Loucy (cell line): Measurements from ENCODE around the gene MAP1B.

Experiments
- H2AFZ ChIP-seq: fragments of 200-600 bp; sonication (generic); 2 replicates; pipeline ENCODE4 v1.6.0; 2016; ENCODE audit warnings: antibody characterized with exemption, mild to moderate bottlenecking, low read length, moderate library complexity
- H3F3A ChIP-seq: fragments of 200-600 bp; 2 replicates; pipeline ENCODE4 v1.6.0; 2016; ENCODE audit warnings: antibody characterized with exemption, low read depth, mild to moderate bottlenecking
- H3K27me3 ChIP-seq: fragments of 200-600 bp; sonication (generic); 2 replicates; pipeline ENCODE4 v1.6.1; 2014; ENCODE audit warnings: low read length, mild to moderate bottlenecking; ENCODE audit not compliant: insufficient read depth, poor library complexity, severe bottlenecking
- H3K36me3 ChIP-seq: fragments of 200-600 bp; sonication (generic); 2 replicates; pipeline ENCODE4 v1.6.1; 2016; ENCODE audit warnings: low read length; ENCODE audit not compliant: insufficient read depth
- H3K4me1 ChIP-seq: fragments of 200-600 bp; sonication (generic); 2 replicates; pipeline ENCODE4 v1.5.1; 2014; ENCODE audit warnings: low read length, mild to moderate bottlenecking; ENCODE audit not compliant: insufficient read depth, poor library complexity, severe bottlenecking
- H3K4me2 ChIP-seq: fragments of 200-600 bp; sonication (generic); 2 replicates; pipeline ENCODE4 v1.6.0; 2014; ENCODE audit warnings: antibody characterized with exemption, low read length, low read depth, mild to moderate bottlenecking; ENCODE audit not compliant: poor library complexity, severe bottlenecking
- H3K4me3 ChIP-seq: fragments of 200-600 bp; sonication (generic); 2 replicates; pipeline ENCODE4 v1.5.1; 2014; ENCODE audit warnings: low read length, mild to moderate bottlenecking, mixed read lengths; ENCODE audit not compliant: poor library complexity, severe bottlenecking
- H3K79me2 ChIP-seq: fragments of 200-600 bp; sonication (generic); 2 replicates; pipeline ENCODE4 v1.6.1; 2014; ENCODE audit warnings: low read length; ENCODE audit not compliant: insufficient read depth
- H3K9ac ChIP-seq: fragments of 200-600 bp; sonication (generic); 2 replicates; pipeline ENCODE4 v1.6.0; 2014; ENCODE audit warnings: mild to moderate bottlenecking, low read depth, low read length, moderate library complexity; ENCODE audit not compliant: poor library complexity, severe bottlenecking
- H3K9me2 ChIP-seq: fragments of 200-600 bp; sonication (generic); replicated peaks from 2 replicates; pipeline ENCODE4 v1.6.1; 2016; ENCODE audit warnings: low read depth, low read length, mixed read lengths
- H3K9me3 ChIP-seq: fragments of 200-600 bp; sonication (generic); 2 replicates; pipeline ENCODE4 v1.6.1; 2014; ENCODE audit warnings: mild to moderate bottlenecking, antibody characterized with exemption, low read length, low read depth; ENCODE audit not compliant: insufficient read depth
- H4K20me1 ChIP-seq: fragments of 200-600 bp; sonication (generic); 2 replicates; pipeline ENCODE4 v1.6.0; 2014; ENCODE audit warnings: antibody characterized with exemption, low read length, mild to moderate bottlenecking; ENCODE audit not compliant: insufficient read depth, poor library complexity, severe bottlenecking
- EZH2phosphoT487 ChIP-seq: fragments of 200-600 bp; IDR thresholded peaks from 2 replicates; pipeline ENCODE4 v1.6.1; 2018; ENCODE audit warnings: antibody characterized with exemption, mild to moderate bottlenecking, moderate library complexity, borderline replicate concordance
- TF ChIP-seq, protein P1 (sequence below): fragments of 200-600 bp; sonication (generic); conservative IDR thresholded peaks from 2 replicates; pipeline ENCODE4 v1.5.1; 2014; ENCODE audit warnings: mild to moderate bottlenecking, antibody characterized with exemption, low read length

Gene MAP1B

DNA sequence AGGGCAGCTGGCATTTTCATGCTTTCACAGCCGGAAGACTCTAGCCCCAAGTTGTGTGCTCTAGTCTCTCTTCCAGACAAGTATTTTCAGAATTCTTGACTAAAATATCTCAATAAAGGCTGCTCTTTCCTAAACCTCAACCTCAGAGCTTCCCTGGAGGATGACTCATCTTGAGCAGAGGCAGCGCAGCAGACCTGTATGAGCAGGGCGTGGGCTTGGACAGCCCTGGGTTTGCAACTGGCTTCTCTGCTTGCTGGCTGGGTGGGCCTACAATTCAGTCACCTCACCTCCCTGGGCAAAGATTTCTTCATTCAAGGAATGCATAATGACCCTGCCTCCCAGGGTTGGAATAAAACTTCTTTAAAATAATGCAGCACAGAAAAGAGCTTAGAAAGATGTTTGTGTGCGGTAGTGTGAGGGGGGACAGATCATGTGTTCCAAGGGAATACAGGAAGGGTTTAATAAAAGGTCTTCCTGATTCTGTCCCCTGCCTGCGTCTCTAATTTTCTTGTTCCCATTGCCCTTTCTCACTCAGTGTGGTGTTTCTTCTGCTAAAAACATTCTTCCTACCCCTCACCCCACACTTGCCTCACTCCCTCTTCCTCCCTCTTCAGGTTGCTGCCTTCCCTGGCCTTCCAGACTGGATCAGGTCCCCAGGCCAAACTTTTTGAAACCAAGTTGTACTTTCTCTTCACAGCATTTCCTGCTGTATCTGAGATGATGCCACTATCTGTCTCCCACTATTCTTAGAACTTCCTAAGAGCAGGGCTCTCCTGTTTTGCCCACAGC is 39.4 kb upstream of the MAP1B start:
- Histone ChIP-seq H3K9ac (no peak overlapping the region), H3K4me3 (no peak overlapping the region), H4K20me1 (no peaks in the 10 kb centered on the region), H3K4me2 (no peak overlapping the region), H3K36me3 (no peaks in the 10 kb centered on the region), H3F3A (no peaks in the 10 kb centered on the region), H3K79me2 (no peaks in the 10 kb centered on the region), H3K9me3 (no peaks in the 10 kb centered on the region), H3K4me1 (no peaks in the 10 kb centered on the region), H2AFZ (no peak overlapping the region), H3K27me3 (no peaks in the 10 kb centered on the region), H3K9me2 (no peaks in the 10 kb centered on the region)
- TF ChIP-seq EZH2phosphoT487 = no peak
- TF ChIP-seq, protein P1, sequence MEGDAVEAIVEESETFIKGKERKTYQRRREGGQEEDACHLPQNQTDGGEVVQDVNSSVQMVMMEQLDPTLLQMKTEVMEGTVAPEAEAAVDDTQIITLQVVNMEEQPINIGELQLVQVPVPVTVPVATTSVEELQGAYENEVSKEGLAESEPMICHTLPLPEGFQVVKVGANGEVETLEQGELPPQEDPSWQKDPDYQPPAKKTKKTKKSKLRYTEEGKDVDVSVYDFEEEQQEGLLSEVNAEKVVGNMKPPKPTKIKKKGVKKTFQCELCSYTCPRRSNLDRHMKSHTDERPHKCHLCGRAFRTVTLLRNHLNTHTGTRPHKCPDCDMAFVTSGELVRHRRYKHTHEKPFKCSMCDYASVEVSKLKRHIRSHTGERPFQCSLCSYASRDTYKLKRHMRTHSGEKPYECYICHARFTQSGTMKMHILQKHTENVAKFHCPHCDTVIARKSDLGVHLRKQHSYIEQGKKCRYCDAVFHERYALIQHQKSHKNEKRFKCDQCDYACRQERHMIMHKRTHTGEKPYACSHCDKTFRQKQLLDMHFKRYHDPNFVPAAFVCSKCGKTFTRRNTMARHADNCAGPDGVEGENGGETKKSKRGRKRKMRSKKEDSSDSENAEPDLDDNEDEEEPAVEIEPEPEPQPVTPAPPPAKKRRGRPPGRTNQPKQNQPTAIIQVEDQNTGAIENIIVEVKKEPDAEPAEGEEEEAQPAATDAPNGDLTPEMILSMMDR = no peak

DNA sequence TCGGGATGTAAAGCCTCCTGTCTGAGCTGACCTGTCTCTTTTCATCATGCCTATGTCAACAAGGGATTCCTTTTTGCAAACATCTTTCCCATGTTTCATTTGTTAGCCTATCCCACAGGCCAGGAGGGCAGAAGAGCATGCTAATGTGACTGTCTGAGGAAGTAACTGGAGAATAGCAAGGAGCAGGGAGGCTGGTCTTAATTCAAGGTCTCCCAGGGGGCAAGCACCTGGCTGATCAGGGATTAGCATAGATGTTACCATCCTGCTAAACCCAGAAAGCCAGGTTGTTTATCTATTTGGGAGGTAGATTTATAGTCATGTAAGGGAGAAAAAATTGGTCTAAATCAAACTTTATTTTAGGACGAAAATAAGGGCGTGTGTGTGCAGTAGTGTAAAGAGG is 36.7 kb upstream of the MAP1B start:
- TF ChIP-seq EZH2phosphoT487 = no peak
- TF ChIP-seq, protein P1 = no peak
- no peaks in the 10 kb centered on the region for H3K79me2 ChIP-seq
- H2AFZ ChIP-seq = no peak overlapping the region
- no peak overlapping the region for H3K4me3 ChIP-seq
- no peaks in the 10 kb centered on the region for H3F3A ChIP-seq
- H3K9me3 ChIP-seq = no peaks in the 10 kb centered on the region
- H3K4me1 ChIP-seq = no peaks in the 10 kb centered on the region
- H3K4me2 ChIP-seq = no peak overlapping the region
- H3K9ac ChIP-seq = no peak overlapping the region
- no peaks in the 10 kb centered on the region for H3K27me3 ChIP-seq
- H4K20me1 ChIP-seq = no peaks in the 10 kb centered on the region
- no peaks in the 10 kb centered on the region for H3K36me3 ChIP-seq
- H3K9me2 ChIP-seq = no peaks in the 10 kb centered on the region

DNA sequence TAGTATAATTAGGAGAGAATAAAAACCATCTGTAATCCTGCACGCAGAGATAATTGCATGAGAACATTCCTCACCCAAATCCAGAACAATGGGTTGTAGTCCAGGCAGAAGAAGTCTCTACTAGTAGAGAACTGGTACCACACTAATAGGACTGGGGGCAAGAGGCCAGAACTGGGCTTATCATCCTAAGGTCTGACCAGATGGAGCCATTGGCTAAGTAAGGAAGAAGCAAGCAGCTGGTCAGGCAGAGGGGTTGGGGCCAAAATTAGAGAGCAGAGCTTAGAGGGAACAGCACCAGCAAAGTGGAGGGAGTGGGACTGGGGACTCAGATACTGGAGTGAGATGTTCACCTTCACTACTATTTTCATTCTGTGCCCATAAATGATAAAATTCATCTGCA is 35.4 kb upstream of the MAP1B start:
- H3K9me2 ChIP-seq = no peaks in the 10 kb centered on the region
- TF ChIP-seq, protein P1 = no peak
- no peak for TF ChIP-seq EZH2phosphoT487
- H3K9me3 ChIP-seq = no peaks in the 10 kb centered on the region
- H3K4me3 ChIP-seq = no peak overlapping the region
- H2AFZ ChIP-seq = no peak overlapping the region
- peaks cover 4% of the 10 kb centered on the region for H3K4me1 ChIP-seq
- no peaks in the 10 kb centered on the region for H3F3A ChIP-seq
- no peaks in the 10 kb centered on the region for H3K79me2 ChIP-seq
- no peaks in the 10 kb centered on the region for H3K27me3 ChIP-seq
- H3K9ac ChIP-seq = no peak overlapping the region
- no peaks in the 10 kb centered on the region for H3K36me3 ChIP-seq
- H4K20me1 ChIP-seq = no peaks in the 10 kb centered on the region
- no peak overlapping the region for H3K4me2 ChIP-seq
